Lung (tissue), 12 donors: ENCODE results near the gene CA10. TPM values are rescaled to one million over a fixed set of nuclear protein-coding genes. Genes with fewer than 3 reads are reported as not detected.

Experiments
- ATAC-seq: fragments of 200-7000 bp; cut with Tn5 transposase; one replicate; pipeline ENCODE4 v1.9.1; 2020; ENCODE audit warnings: moderate number of reproducible peaks; ENCODE audit not compliant: insufficient read depth, low FRiP score
- DNase-seq, 3 donors: peaks; one replicate each; pipeline ENCODE4 v3.0.0-alpha.2; 2013 to 2017
- H3K27ac ChIP-seq, 2 donors: one replicate each; pipeline ENCODE4 v1.5.1; 2013; ENCODE audit warnings: mild to moderate bottlenecking in 2 of 2, moderate library complexity in 2 of 2, control low read depth in 1 of 2, inconsistent platforms in 1 of 2, low read depth in 1 of 2, low read length in 1 of 2
- H3K27me3 ChIP-seq, 3 donors: one replicate each; pipeline ENCODE4 v1.5.1; 2013; ENCODE audit warnings: low read length in 2 of 3; ENCODE audit not compliant: control insufficient read depth in 3 of 3, insufficient read depth in 3 of 3
- H3K36me3 ChIP-seq, 4 donors: one replicate each; pipeline ENCODE4 v1.5.1; 2013; ENCODE audit warnings: low read length in 4 of 4, mild to moderate bottlenecking in 1 of 4, moderate library complexity in 1 of 4; ENCODE audit not compliant: control insufficient read depth in 4 of 4, insufficient read depth in 4 of 4
- H3K4me1 ChIP-seq, 5 donors: one replicate each; pipeline ENCODE4 v1.5.1; 2013; ENCODE audit warnings: low read length in 5 of 5, mild to moderate bottlenecking in 2 of 5, moderate library complexity in 1 of 5; ENCODE audit not compliant: control insufficient read depth in 5 of 5, insufficient read depth in 5 of 5
- H3K4me3 ChIP-seq: one replicate; pipeline ENCODE4 v1.5.1; 2013; ENCODE audit warnings: mild to moderate bottlenecking, control low read depth, moderate library complexity
- H3K9ac ChIP-seq, 2 donors: one replicate each; pipeline ENCODE4 v1.5.1; 2013; ENCODE audit warnings: low read length in 2 of 2, control low read depth in 1 of 2; ENCODE audit not compliant: insufficient read depth in 1 of 2
- H3K9me3 ChIP-seq, 4 donors: one replicate each; pipeline ENCODE4 v1.5.1; 2013; ENCODE audit warnings: low read length in 3 of 4, mild to moderate bottlenecking in 1 of 4, moderate library complexity in 1 of 4; ENCODE audit not compliant: control insufficient read depth in 4 of 4, insufficient read depth in 3 of 4
- CTCF ChIP-seq: IDR thresholded peaks from 2 replicates; pipeline ENCODE4 v1.5.1; 2012; ENCODE audit warnings: mild to moderate bottlenecking; ENCODE audit errors: control extremely low read depth, extremely low read depth
- WGBS, 2 donors: extraction: QIAGEN DNeasy Blood & Tissue Kit; methylation state at CpG; one replicate each; pipeline ENCODE4 v1.1.7; 2013; 5-methylcytosine and 5-hydroxymethylcytosine counted together
- polyA plus RNA-seq, 2 donors: library from polyadenylated mRNA; stranded (reverse); fragments of 200-250 nt; gene quantifications; one replicate each; pipeline ENCODE4 v1.2.1, GENCODE V29; 2013
- total RNA-seq, 2 donors: library from RNA; depleted of rRNA in 1 of 2; stranded (reverse); fragments of >200 nt in 1 of 2; gene quantifications; one replicate each; pipeline ENCODE4 v1.2.1, GENCODE V29; 2014 to 2021
- donor health status: control.
- donor health status: control.
- donor health status: Bipolar disorder and iron deficiency.
- donor health status: healthy.
- donor health status: DM: yes; HTN: yes; CAD: no.

The CA10 gene
- total and polyA plus RNA-seq, 4 donors = 0.04 to 0.17 TPM; not detected in 2

- 81 to 86% methylated on average over 4 of the region's 4 CpGs for WGBS, 2 donors
- DNase-seq = no peak
- no peak for TF ChIP-seq CTCF
- peaks cover 0 to 7% (median 0%) of the 10 kb centered on the region in 5 donors for H3K4me1 ChIP-seq
- H3K4me3 ChIP-seq = no peak overlapping the region
- H3K36me3 ChIP-seq = no peaks in the 10 kb centered on the region
- H3K9me3 ChIP-seq = no peaks in the 10 kb centered on the region
- ATAC-seq = no peak
- H3K27ac ChIP-seq = no peak overlapping the region
- H3K9ac ChIP-seq = no peak overlapping the region
- no peaks in the 10 kb centered on the region for H3K27me3 ChIP-seq
These were observed 311.9 kb downstream of the CA10 start for GRCh38 chr17:51846566-51846965.

- Histone ChIP-seq H3K9me3 (no peaks in the 10 kb centered on the region), H3K4me3 (no peak overlapping the region), H3K27me3 (no peaks in the 10 kb centered on the region), H3K36me3 (no peaks in the 10 kb centered on the region), H3K4me1 (peaks cover 0 to 7% (median 0%) of the 10 kb centered on the region in 5 donors), H3K27ac (no peak overlapping the region), H3K9ac (no peak overlapping the region)
- no peak for ATAC-seq
- 55 to 60% methylated on average over 3 of the region's 3 CpGs for WGBS, 2 donors
- TF ChIP-seq CTCF = no peak
- no peak for DNase-seq
These were observed 312.7 kb downstream of the CA10 start for GRCh38 chr17:51845776-51846175.

GRCh38 chr17:51842763-51843162 is 315.8 kb downstream of the CA10 start:
- H3K27me3 ChIP-seq = no peaks in the 10 kb centered on the region
- no peak for ATAC-seq
- no peaks in the 10 kb centered on the region for H3K9me3 ChIP-seq

More at GRCh38 chr17:51842763-51843162, 315.8 kb downstream of the CA10 start:
- DNase-seq = peak in 2 of 3 donors; percentile 18 to 35
- no peak for TF ChIP-seq CTCF
- Histone ChIP-seq H3K4me3 (no peak overlapping the region), H3K9ac (no peak overlapping the region), H3K4me1 (peaks cover 0 to 7% (median 0%) of the 10 kb centered on the region in 5 donors), H3K27ac (no peak overlapping the region), H3K36me3 (no peaks in the 10 kb centered on the region)
